BE2C (cell line): ENCODE results near the gene NETO1.

Experiments used
- DNase-seq: peaks from one replicate; pipeline ENCODE4 v3.0.0-alpha.2; 2020
- H3K27me3 ChIP-seq: fragments of 250-450 bp; sonication (Bioruptor Pico); 2 replicates; pipeline ENCODE4 v1.5.1; 2020; ENCODE audit warnings: mild to moderate bottlenecking
- H3K36me3 ChIP-seq: fragments of 250-450 bp; sonication (Bioruptor Pico); 2 replicates; pipeline ENCODE4 v1.5.1; 2020; ENCODE audit warnings: mild to moderate bottlenecking
- H3K4me1 ChIP-seq: fragments of 250-450 bp; sonication (Bioruptor Pico); 2 replicates; pipeline ENCODE4 v1.5.1; 2020
- H3K4me3 ChIP-seq: 2 replicates; pipeline ENCODE4 v1.5.1; 2011; ENCODE audit warnings: low read depth, low read length
- H3K9me3 ChIP-seq: fragments of 250-450 bp; sonication (Bioruptor Pico); 2 replicates; pipeline ENCODE4 v1.5.1; 2020
- TF ChIP-seq, protein P1 (sequence below): IDR thresholded peaks from 2 replicates; pipeline ENCODE4 v1.5.1; 2012; ENCODE audit warnings: mild to moderate bottlenecking, low read depth, low read length

The NETO1 gene

DNA sequence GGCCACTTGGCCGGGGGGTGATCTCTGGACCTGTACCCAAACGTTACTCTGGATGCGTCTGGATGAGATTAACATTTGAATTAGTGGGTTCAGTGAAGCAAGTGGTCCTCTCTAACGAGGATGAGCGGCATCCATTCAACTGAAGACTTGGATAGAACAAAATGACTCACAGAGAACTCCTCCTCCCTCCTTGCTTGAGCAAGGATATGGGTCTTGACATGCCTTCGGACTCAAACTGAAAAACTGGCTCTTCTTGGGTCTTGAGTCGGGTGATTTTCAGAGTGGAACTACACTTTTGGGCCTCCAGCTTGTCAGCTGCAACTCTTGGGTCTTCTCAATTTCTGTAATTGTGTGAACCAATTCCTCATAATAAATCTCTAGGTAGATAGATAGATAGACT is 47.2 kb downstream of the NETO1 start:
- DNase-seq = no peak

DNA sequence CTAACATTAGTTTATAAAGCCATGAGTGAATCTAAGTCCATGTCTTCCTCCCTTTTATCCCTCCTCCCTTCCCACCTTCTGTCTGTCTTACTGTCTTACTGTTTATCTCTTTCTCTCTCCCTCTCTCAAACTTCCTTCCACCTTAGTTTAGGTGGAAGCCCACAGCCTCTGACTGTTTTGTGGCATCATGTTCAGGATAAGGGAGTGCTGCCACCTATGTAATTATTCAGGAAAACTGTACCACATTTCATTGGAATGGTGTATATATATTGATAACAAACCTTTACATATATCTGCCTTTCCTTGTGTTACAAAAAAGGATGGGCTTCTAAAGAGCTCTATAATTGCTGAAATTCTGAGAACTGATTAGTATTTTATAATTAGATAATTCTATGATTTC is 48.7 kb downstream of the NETO1 start:
- DNase-seq = no peak
- no peaks in the 10 kb centered on the region for H3K4me1 ChIP-seq
- H3K36me3 ChIP-seq = no peaks in the 10 kb centered on the region
- H3K9me3 ChIP-seq = no peaks in the 10 kb centered on the region
- H3K27me3 ChIP-seq = no peaks in the 10 kb centered on the region
- H3K4me3 ChIP-seq = no peak overlapping the region
- TF ChIP-seq, protein P1, sequence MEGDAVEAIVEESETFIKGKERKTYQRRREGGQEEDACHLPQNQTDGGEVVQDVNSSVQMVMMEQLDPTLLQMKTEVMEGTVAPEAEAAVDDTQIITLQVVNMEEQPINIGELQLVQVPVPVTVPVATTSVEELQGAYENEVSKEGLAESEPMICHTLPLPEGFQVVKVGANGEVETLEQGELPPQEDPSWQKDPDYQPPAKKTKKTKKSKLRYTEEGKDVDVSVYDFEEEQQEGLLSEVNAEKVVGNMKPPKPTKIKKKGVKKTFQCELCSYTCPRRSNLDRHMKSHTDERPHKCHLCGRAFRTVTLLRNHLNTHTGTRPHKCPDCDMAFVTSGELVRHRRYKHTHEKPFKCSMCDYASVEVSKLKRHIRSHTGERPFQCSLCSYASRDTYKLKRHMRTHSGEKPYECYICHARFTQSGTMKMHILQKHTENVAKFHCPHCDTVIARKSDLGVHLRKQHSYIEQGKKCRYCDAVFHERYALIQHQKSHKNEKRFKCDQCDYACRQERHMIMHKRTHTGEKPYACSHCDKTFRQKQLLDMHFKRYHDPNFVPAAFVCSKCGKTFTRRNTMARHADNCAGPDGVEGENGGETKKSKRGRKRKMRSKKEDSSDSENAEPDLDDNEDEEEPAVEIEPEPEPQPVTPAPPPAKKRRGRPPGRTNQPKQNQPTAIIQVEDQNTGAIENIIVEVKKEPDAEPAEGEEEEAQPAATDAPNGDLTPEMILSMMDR = no peak

More for the DNA sequence above, 47.2 kb downstream of the NETO1 start:
- Histone ChIP-seq H3K4me3 (no peak overlapping the region), H3K4me1 (no peaks in the 10 kb centered on the region), H3K9me3 (no peaks in the 10 kb centered on the region), H3K36me3 (no peaks in the 10 kb centered on the region), H3K27me3 (no peaks in the 10 kb centered on the region)
- TF ChIP-seq, protein P1 = no peak

GRCh38 chr18:72811047-72811446 is 56.7 kb downstream of the NETO1 start:
- TF ChIP-seq, protein P1 = no peak
- Histone ChIP-seq H3K27me3 (no peaks in the 10 kb centered on the region), H3K4me1 (no peaks in the 10 kb centered on the region), H3K4me3 (no peak overlapping the region), H3K36me3 (no peaks in the 10 kb centered on the region), H3K9me3 (no peaks in the 10 kb centered on the region)
- DNase-seq = no peak

- no peaks in the 10 kb centered on the region for H3K36me3 ChIP-seq
- H3K4me1 ChIP-seq = no peaks in the 10 kb centered on the region
- no peaks in the 10 kb centered on the region for H3K27me3 ChIP-seq
- H3K9me3 ChIP-seq = no peaks in the 10 kb centered on the region
- TF ChIP-seq, protein P1 = no peak
- DNase-seq = no peak
- no peak overlapping the region for H3K4me3 ChIP-seq
These were observed 59.1 kb downstream of the NETO1 start for GRCh38 chr18:72808680-72809079.

GRCh38 chr18:72799106-72799505 is 68.7 kb downstream of the NETO1 start:
- no peak for DNase-seq
- H3K27me3 ChIP-seq = no peaks in the 10 kb centered on the region
- no peaks in the 10 kb centered on the region for H3K9me3 ChIP-seq
- H3K4me1 ChIP-seq = no peaks in the 10 kb centered on the region
- no peaks in the 10 kb centered on the region for H3K36me3 ChIP-seq
- no peak overlapping the region for H3K4me3 ChIP-seq
- TF ChIP-seq, protein P1 = no peak

- Histone ChIP-seq H3K36me3 (no peaks in the 10 kb centered on the region), H3K4me1 (no peaks in the 10 kb centered on the region), H3K4me3 (no peak overlapping the region), H3K9me3 (no peaks in the 10 kb centered on the region), H3K27me3 (no peaks in the 10 kb centered on the region)
- DNase-seq = no peak
- TF ChIP-seq, protein P1 = no peak
These were observed 84.3 kb downstream of the NETO1 start for GRCh38 chr18:72783530-72783929.
